HG03439 (cell line): ENCODE measurements around the gene NDUFAF4.
A peak's percentile ranks its signal among the peaks of the same experiment; 100 is the strongest.

ENCODE experiments used
- ATAC-seq: cut with Tn5 transposase; IDR thresholded peaks from one replicate; pipeline ENCODE4 v1.9.1; 2021; ENCODE audit warnings: mild to moderate bottlenecking, moderate library complexity; ENCODE audit not compliant: unreplicated experiment

The NDUFAF4 gene

GRCh38 chr6:96899451-96899998, 1.8 kb upstream of the NDUFAF4 start:
- no peak for ATAC-seq

GRCh38 chr6:96899019-96899418, 1.3 kb upstream of the NDUFAF4 start:
- no peak for ATAC-seq

- no peak for ATAC-seq
These were observed 655 bp upstream of the NDUFAF4 start for GRCh38 chr6:96898241-96898851.

- no peak for ATAC-seq
These were observed 8.5 kb downstream of the NDUFAF4 start for GRCh38 chr6:96889146-96889545.

GRCh38 chr6:96888745-96889144, 8.9 kb downstream of the NDUFAF4 start:
- ATAC-seq: no peak

GRCh38 chr6:96886519-96886918, 11.2 kb downstream of the NDUFAF4 start:
- no peak for ATAC-seq

- peak; percentile 84 for ATAC-seq
These were observed 12.5 kb downstream of the NDUFAF4 start for GRCh38 chr6:96885187-96885631.

GRCh38 chr6:96878143-96878542, 19.5 kb downstream of the NDUFAF4 start:
- ATAC-seq: no peak

GRCh38 chr6:96876886-96877545, 20.7 kb downstream of the NDUFAF4 start:
- no peak for ATAC-seq

GRCh38 chr6:96872976-96873375, 24.7 kb downstream of the NDUFAF4 start:
- no peak for ATAC-seq

- no peak for ATAC-seq
These were observed 32.7 kb downstream of the NDUFAF4 start for GRCh38 chr6:96865055-96865405.

- ATAC-seq: no peak
These were observed 33.3 kb downstream of the NDUFAF4 start for GRCh38 chr6:96864216-96865054.

GRCh38 chr6:96862560-96862959, 35.1 kb downstream of the NDUFAF4 start:
- ATAC-seq: no peak

GRCh38 chr6:96861588-96861987, 36.1 kb downstream of the NDUFAF4 start:
- no peak for ATAC-seq

- ATAC-seq: no peak
These were observed 40.8 kb downstream of the NDUFAF4 start for GRCh38 chr6:96856856-96857255.

- no peak for ATAC-seq
These were observed 44.6 kb downstream of the NDUFAF4 start for GRCh38 chr6:96853083-96853482.

- ATAC-seq: no peak
These were observed 45.1 kb downstream of the NDUFAF4 start for GRCh38 chr6:96852605-96853004.

GRCh38 chr6:96851858-96852257, 45.8 kb downstream of the NDUFAF4 start:
- ATAC-seq: no peak

- no peak for ATAC-seq
These were observed 48.1 kb downstream of the NDUFAF4 start for GRCh38 chr6:96849615-96850014.

- no peak for ATAC-seq
These were observed 53.2 kb downstream of the NDUFAF4 start for GRCh38 chr6:96844530-96844929.

GRCh38 chr6:96841345-96841744, 56.3 kb downstream of the NDUFAF4 start:
- no peak for ATAC-seq
